ENCODE data around the gene FOSL2. TPM values are rescaled to one million over a fixed set of nuclear protein-coding genes. Genes with fewer than 3 reads are reported as not detected.
A peak's percentile ranks its signal among the peaks of the same experiment; 100 is the strongest.

The FOSL2 gene
- total RNA-seq, 1 donor from 2014 or later: 80.6 TPM

DNA sequence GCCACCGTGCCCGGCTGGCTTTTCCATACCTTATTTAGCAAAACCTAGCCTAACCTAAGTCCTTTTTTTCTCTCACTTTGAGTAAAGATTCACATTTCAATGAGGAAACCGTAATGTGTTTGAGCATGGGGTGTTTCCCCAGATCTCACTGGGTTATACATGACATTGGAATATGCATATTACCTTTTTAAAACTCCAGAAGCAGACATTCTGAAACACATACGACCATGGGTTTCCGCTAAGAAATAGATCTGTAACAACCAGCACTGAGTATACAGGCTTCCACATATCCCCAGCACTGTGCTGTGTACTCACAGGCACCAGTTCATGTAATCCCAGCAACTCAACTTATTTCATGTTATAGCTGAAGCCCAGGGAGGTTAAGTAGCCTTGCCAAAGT lies 41.0 kb upstream of the FOSL2 start:
- Mint-ChIP-seq H3K36me3 (ENCODE audit: low read depth) (no peaks in the 10 kb centered on the region), H3K4me3 (no peak overlapping the region), H3K9me3 (no peaks in the 10 kb centered on the region), H3K27me3 (no peaks in the 10 kb centered on the region), H3K4me1 (peaks cover 17% of the 10 kb centered on the region), H3K27ac (no peak overlapping the region)
- DNase-seq: no peak
- intact Hi-C loops (cut with micrococcal nuclease): no loop called here

DNA sequence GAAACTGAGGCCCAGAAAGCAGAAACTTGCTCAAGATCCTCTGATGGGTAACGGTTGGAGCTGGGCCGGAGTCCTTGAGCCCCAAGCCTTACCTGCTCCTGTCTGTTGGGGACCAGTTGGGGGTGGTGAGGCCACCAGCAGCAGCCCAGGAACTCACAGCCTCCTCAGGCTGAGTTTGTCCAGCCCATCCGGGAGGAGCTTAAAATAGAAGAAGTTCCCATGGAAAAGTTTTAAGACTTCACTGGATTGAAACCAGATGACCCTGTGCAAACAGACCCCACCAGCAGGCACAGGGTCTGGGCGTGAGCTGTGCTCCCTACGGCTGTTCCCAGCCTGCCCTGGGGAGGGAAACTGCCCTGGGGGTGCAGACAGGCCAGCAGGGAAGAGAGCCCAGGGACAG lies 40.6 kb upstream of the FOSL2 start:
- Mint-ChIP-seq H3K4me1 (peaks cover 17% of the 10 kb centered on the region), H3K27me3 (no peaks in the 10 kb centered on the region), H3K36me3 (ENCODE audit: low read depth) (no peaks in the 10 kb centered on the region), H3K9me3 (no peaks in the 10 kb centered on the region), H3K27ac (no peak overlapping the region), H3K4me3 (no peak overlapping the region)
- intact Hi-C loops (cut with micrococcal nuclease): no loop called here
- DNase-seq: no peak

DNA sequence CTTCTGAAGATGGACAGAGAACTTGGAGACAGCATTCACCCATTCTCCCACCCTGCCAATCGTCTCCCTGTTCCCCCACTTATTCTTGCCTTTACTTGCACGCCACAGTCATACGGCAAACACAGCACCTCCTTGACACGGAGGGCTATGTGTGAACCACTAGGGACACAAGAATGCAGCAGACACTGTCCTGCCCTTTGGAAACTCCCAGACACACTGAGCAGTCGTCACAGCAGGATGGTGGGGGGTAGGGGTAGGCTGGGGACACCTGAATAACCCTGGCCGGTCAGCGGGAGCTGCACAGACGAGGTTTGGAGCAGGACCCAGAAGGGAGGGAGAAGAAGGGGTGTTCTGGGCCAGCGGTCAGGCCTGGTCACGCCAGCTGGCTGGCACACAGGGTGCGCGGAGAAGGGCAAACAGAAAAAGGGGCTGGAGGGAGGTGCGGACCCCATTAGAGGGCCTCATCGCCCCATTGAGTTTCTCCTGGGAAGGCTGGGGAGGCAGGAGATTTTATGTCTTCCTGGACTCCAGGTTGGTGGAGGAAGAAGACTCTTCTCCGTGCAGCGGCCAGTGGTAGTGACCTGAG lies 40.0 kb upstream of the FOSL2 start:
- Mint-ChIP-seq H3K27ac (no peak overlapping the region), H3K4me3 (no peak overlapping the region), H3K36me3 (ENCODE audit: low read depth) (no peaks in the 10 kb centered on the region), H3K4me1 (peaks cover 14% of the 10 kb centered on the region), H3K9me3 (no peaks in the 10 kb centered on the region), H3K27me3 (no peaks in the 10 kb centered on the region)
- no peak for DNase-seq
- intact Hi-C loops (cut with micrococcal nuclease): no loop called here

DNA sequence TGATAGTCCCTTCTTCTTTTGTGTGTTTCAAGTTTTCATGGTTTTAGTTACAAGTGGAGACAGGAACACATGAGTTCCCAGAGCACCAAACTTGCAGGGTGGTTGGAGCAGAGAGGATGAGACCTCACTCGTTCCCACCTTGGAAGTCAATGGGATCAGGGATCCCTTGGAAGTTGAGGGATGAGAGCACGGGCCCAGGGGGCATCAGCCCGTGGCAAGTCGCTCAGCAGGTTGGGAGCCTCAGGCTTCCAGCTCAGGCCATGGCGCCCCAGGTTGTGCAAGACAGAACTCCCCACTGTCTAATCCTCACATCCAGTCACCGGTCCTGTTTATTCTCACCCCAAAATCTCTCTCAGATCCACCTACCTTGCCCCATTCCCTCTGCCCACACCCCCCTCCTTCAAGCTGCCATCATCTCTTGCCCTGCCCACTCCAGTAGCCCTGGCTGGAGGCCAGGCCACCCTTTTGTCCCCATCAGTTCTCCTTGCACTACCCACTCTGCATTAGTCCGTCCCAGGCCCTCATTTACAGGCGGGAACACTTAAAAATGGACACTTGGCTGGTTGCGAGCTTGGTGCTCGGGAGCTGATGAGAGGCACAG lies 37.6 kb upstream of the FOSL2 start:
- intact Hi-C loops (cut with micrococcal nuclease): no loop called here
- Mint-ChIP-seq H3K4me1 (peaks cover 21% of the 10 kb centered on the region), H3K9me3 (no peaks in the 10 kb centered on the region), H3K27me3 (no peaks in the 10 kb centered on the region), H3K36me3 (ENCODE audit: low read depth) (no peaks in the 10 kb centered on the region), H3K27ac (no peak overlapping the region), H3K4me3 (no peak overlapping the region)
- no peak for DNase-seq

DNA sequence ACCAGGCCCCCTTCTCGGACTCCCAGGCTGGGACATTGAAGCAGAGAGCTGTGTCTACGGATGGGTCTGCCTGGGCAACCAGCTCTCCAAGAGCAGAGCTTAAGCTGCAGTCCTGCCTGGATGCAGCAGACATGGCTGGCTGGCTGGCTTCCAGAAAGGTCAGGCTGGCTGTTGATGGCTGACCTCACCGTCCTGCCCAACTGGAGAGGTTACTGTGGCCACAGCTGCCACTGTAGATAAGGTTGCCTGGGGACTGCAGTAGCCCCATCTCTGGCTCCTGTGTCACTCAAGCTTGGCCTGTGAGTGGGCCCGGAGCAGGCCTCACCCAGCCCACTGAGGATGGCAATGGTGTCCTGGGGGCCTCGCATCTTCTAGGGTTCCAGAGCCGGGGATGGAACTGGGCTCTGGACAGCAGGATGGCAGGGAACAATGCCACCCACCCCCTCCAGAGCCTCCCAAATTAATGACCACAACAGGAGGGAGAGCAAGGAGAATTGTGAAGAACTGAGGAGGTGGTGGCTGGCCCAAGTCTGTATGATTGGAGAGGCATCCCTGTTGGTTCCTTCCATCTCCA lies 37.0 kb upstream of the FOSL2 start:
- Mint-ChIP-seq H3K27me3 (no peaks in the 10 kb centered on the region), H3K9me3 (no peaks in the 10 kb centered on the region), H3K27ac (no peak overlapping the region), H3K36me3 (ENCODE audit: low read depth) (no peaks in the 10 kb centered on the region), H3K4me3 (no peak overlapping the region), H3K4me1 (peaks cover 25% of the 10 kb centered on the region)
- no peak for DNase-seq
- intact Hi-C loops (cut with micrococcal nuclease): no loop called here

DNA sequence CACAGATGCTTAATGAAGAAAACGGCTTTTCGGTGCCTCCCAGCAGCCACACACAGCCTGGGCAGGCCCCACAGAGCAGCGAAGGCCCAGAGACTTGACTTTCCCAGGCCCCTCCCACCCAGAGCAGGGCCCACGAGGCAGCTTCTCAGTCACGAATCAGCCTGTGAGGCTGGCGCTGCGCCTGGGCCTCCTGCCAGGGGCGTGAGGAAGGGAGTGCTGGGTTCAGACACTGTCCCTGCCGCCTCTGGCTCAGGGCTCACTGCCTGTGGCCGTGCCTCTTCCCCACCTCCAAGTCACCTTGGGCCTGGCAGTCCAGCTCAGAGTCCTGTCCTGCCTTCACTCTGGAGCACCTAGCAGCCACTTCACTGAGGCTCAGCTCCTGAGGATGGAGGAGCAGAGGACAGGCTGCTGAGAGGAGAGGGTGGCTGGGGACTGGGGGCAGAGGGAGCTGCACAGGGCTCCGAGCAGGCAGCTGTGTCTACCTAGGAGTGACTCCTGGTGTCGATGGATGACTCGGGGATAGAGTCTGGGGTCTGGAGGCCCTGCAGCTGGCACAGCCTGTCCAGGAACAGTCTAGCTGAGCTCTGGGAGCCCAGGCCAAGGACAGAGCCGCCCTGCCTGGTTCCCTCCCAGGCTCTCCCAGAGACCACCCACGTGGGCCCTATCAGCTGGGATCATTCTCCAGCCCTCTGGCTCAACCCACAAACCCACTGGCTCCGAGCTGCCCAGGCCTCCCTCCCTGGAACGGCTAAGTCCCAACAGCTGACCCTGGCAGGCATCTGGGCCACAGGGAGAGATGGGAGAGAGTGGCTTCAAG lies 36.4 kb upstream of the FOSL2 start:
- Mint-ChIP-seq H3K27ac (no peak overlapping the region), H3K4me1 (peaks cover 29% of the 10 kb centered on the region)
- intact Hi-C loops (cut with micrococcal nuclease): no loop called here

DNA sequence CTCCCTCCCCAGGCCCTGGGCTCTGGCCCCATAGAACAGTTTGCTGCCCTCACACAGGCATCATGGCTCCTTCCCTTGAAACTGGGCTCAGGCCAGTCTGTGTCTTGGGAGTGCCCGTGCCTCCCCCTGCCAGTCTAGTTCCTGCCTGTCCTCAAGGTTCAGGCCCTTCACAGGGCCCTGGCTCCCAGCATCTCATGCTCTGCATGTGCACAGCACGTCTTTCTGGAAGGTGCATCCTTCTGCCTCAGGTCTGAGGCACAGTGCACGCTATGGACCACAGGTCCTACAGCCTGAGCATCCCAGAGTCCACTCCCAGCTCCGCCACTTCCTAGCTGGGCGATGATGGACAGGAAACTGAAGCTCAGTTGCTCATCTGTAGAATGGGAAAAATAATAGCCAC lies 35.6 kb upstream of the FOSL2 start:
- Mint-ChIP-seq H3K27me3 (peaks cover 2% of the 10 kb centered on the region), H3K4me1 (peaks cover 30% of the 10 kb centered on the region), H3K36me3 (ENCODE audit: low read depth) (no peaks in the 10 kb centered on the region), H3K27ac (peak overlapping the region; percentile 34), H3K4me3 (no peak overlapping the region), H3K9me3 (no peaks in the 10 kb centered on the region)
- DNase-seq: no peak
- intact Hi-C loops (cut with micrococcal nuclease): no loop called here

More for the DNA sequence above, 36.4 kb upstream of the FOSL2 start:
- DNase-seq: no peak
- Mint-ChIP-seq H3K27me3 (no peaks in the 10 kb centered on the region), H3K4me3 (no peak overlapping the region), H3K9me3 (no peaks in the 10 kb centered on the region), H3K36me3 (ENCODE audit: low read depth) (no peaks in the 10 kb centered on the region)

DNA sequence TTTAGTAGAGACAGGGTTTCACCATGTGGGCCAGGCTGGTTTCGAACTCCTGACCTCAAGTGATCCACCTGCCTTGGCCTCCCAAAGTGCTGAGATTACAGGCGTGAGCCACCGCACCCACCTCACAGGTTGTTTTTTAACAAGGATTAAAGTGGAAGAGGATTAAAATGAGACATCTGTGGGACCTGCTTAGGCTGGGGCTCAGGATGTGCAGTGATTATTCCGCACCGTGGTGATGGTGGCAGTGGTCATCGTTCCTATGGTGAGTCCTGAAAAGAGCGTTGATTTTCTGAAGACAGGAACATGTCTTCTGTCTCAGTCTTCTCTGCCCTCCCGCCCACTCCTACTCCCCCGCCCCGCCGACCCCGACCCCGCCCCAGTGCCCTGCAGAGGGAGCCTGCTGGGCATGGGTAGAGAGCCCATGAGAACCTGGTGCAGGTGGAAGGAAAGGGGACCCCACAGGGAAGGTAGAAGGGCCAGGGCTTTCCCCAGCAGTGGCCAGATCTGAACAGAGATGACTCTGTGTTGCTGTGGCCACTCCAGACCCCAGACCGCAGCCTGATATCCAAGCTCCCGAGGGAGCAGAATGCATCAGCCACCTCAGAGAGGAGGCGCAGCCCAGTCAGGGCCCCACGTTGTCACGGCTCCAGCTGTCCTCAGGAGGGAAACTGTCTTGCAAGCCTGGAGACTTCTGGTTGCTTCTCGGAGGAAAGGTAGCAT lies 34.5 kb upstream of the FOSL2 start:
- H3K4me1 Mint-ChIP-seq: peaks cover 39% of the 10 kb centered on the region
- no peaks in the 10 kb centered on the region for H3K36me3 Mint-ChIP-seq (ENCODE audit: low read depth)
- H3K4me3 Mint-ChIP-seq: no peak overlapping the region
- DNase-seq: no peak
- H3K27me3 Mint-ChIP-seq: peaks cover 5% of the 10 kb centered on the region
- intact Hi-C loops (cut with micrococcal nuclease): no loop called here
- H3K27ac Mint-ChIP-seq: peak overlapping the region; percentile 67
- no peaks in the 10 kb centered on the region for H3K9me3 Mint-ChIP-seq

DNA sequence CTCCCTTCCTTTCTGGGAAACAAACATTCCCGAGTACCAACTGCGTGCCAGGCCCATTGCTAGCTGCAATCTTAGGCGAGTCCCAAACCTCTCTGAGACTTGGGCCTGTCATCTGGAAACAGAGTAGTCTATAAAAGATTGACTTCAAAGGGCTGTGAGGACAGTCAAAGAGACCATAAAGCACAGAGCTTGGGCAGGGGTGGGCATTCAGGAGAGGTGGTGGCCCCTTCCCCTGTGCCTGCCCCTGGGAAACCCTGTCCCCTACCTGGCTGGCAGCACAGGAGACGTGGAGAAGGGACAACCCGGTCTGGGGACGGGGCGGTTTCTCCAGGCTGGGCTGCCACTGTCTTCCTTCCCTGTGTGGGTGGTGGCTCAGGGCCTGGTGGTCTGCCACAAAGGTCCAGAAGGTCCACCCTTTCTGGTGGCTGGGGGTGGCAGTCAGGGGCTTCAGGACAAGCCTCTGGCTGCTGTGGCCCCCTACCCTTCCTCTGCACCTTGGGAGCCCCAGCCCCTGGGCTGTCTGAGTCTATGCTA lies 33.9 kb upstream of the FOSL2 start:
- Mint-ChIP-seq H3K27ac (peak overlapping the region; percentile 93), H3K36me3 (ENCODE audit: low read depth) (no peaks in the 10 kb centered on the region), H3K4me1 (peaks cover 41% of the 10 kb centered on the region), H3K4me3 (peak overlapping the region; percentile 72), H3K27me3 (peaks cover 5% of the 10 kb centered on the region), H3K9me3 (no peaks in the 10 kb centered on the region)
- peak; percentile 75 for DNase-seq
- intact Hi-C loops (cut with micrococcal nuclease): loop anchor here (1.0 kb wide), 1 partner anchor 32 kb away; no protein-coding TSS in a partner anchor

DNA sequence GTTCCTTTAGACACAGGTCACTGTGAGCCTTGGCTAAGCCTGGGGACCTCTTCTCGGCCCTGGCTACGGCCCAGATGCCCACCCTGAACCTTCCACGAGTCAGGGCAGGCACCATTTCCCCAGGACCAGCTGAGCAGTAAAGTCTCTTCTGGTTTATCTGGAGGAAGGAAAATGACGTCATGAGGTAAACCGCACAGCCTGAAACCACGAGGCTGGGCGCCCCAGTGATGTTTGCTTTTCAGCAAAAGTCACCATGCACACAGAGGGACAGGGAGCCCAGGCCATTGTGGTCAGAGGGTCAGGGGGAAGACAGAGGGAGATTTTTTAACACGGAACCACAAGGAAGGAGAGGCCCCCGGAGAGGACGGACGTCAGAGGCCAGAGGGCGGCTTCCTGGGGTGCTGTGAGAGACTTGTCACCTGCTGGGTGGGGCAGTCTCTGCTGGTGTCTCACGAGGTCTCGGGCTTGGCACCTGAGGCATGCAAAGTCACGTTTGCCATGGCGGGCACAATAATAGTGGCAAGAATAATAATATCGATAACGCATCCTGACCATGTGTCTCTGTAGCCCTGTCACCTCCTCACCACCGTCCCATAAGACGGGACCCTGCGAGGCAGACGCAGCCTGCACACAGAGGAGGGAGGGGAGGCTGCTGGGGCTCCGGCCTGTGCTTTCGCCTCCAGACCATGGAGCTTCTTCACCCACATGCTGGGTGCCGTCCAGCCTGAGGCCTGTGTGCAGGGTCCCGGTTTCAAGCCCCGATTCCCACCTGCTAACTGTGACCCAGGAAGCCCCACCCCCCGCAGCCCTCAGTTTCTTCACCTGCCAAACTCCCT lies 33.2 kb upstream of the FOSL2 start:
- Mint-ChIP-seq H3K27ac (peak overlapping the region; percentile 93), H3K9me3 (no peaks in the 10 kb centered on the region), H3K36me3 (ENCODE audit: low read depth) (no peaks in the 10 kb centered on the region), H3K4me1 (peaks cover 45% of the 10 kb centered on the region), H3K4me3 (peak overlapping the region; percentile 72), H3K27me3 (peaks cover 5% of the 10 kb centered on the region)
- intact Hi-C loops (cut with micrococcal nuclease): loop anchor here (1.0 kb wide), 1 partner anchor 31 kb away; no protein-coding TSS in a partner anchor
- peak; percentile 96 for DNase-seq

DNA sequence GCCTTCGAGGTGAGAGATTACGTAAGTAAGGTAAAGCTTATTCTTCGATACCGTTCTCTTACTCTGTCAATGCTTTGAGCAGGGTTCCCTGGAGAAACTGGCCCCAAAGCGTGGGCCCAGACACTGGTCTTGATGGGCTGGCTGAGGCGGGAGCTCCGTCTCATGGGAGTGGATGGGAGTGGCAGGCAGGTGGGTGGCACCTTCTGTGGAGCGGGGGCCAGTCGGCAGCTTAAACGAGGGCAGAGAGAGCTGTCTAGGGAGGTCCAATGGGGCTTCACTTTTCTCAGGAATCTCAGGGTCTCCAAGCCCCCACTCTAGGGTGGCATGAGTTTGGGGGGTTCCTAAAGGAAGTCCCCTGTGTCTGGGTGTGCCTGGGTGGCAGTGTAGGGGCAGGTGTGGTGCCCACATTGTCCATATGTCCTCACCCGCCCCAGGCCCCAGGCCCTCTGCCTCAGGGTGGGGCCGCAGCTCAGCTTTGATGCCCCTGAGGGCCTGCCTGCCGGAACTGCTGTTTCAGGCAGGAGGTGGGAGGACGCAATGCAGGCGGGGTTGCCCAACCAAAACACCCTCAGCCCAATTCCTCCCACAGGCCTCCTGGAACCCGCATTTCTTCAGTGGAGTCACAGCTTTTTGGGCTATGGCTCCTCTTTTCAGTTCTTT lies 32.5 kb upstream of the FOSL2 start:
- Mint-ChIP-seq H3K27me3 (peaks cover 5% of the 10 kb centered on the region), H3K36me3 (ENCODE audit: low read depth) (no peaks in the 10 kb centered on the region), H3K4me3 (no peak overlapping the region), H3K4me1 (peaks cover 52% of the 10 kb centered on the region), H3K27ac (peak overlapping the region; percentile 29), H3K9me3 (no peaks in the 10 kb centered on the region)
- DNase-seq: no peak
- intact Hi-C loops (cut with micrococcal nuclease): no loop called here

DNA sequence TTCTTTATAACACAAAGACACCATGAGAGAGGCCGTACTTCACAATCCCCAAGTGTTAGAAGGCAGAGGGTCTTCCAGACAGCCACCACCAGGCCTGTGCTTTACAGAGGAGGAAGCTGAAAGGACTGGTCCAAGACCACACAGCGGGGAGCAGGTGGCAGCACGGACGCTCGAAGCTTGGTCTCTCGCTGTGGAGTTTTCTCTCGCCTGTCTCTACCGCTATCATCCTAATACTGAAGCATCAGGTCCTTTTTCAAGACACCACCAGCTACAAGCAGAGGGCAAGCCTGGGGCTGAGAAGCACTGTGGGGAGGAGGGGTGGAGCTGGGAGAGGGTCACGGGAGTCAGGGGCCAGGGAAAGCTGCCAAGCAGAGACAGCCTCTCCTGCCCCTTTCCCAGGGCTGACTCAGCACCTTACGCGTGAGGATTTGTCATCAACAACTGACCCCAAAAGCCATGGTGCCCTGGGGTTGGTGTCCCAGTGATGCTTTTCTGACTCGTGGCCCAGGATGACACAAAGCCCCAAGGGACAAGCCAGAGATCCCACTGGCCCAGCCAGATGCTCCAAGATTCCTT lies 31.9 kb upstream of the FOSL2 start:
- Mint-ChIP-seq H3K36me3 (ENCODE audit: low read depth) (no peaks in the 10 kb centered on the region), H3K4me3 (no peak overlapping the region), H3K27me3 (peaks cover 5% of the 10 kb centered on the region), H3K4me1 (peaks cover 57% of the 10 kb centered on the region), H3K9me3 (no peaks in the 10 kb centered on the region), H3K27ac (no peak overlapping the region)
- DNase-seq: no peak
- intact Hi-C loops (cut with micrococcal nuclease): no loop called here
